Activated CD8-positive, alpha-beta memory T cell treated with anti-CD3 and anti-CD28 coated beads, Interleukin-2, amount 10 ng/mL, durations not matched to agents 7 days and 5 days (primary cell): ENCODE data around the gene PARP8. TPM values are rescaled to one million over a fixed set of nuclear protein-coding genes. Genes with fewer than 3 reads are reported as not detected.

Experiments used
- ATAC-seq: fragments of 150-1000 bp; cut with Tn5 transposase; one replicate; pipeline ENCODE4 v1.10.0; 2021; ENCODE audit warnings: moderate library complexity
- CTCF ChIA-PET: fragments of 350-600 bp; sonication (Branson Sonifier 250); formaldehyde crosslinking; loops from one replicate; lab custom pipeline; 2021; ENCODE audit warnings: antibody characterized with exemption; lab: Charles Lee
- DNase-seq: peaks from one replicate; pipeline ENCODE4 v3.0.0-alpha.2; 2020
- H3K27ac Mint-ChIP-seq: one replicate; pipeline ENCODE4 v1.8.0; 2021; ENCODE audit warnings: mild to moderate bottlenecking, mixed read lengths
- H3K27me3 Mint-ChIP-seq: one replicate; pipeline ENCODE4 v1.8.0; 2021; ENCODE audit warnings: mixed read lengths
- H3K36me3 Mint-ChIP-seq: one replicate; pipeline ENCODE4 v1.8.0; 2021; ENCODE audit warnings: mild to moderate bottlenecking, mixed read lengths
- H3K4me1 Mint-ChIP-seq: one replicate; pipeline ENCODE4 v1.8.0; 2021; ENCODE audit warnings: mixed read lengths
- H3K4me3 Mint-ChIP-seq: one replicate; pipeline ENCODE4 v1.8.0; 2021; ENCODE audit warnings: mild to moderate bottlenecking, moderate library complexity, mixed read lengths
- H3K9me3 Mint-ChIP-seq: one replicate; pipeline ENCODE4 v1.8.0; 2022; ENCODE audit warnings: low read depth, mixed read lengths
- total RNA-seq, 2 experiments: library from RNA; stranded (reverse); gene quantifications; one replicate each; pipeline ENCODE4 v1.2.3, GENCODE V29; 2021

PARP8 gene
- total RNA-seq, 2 experiments from 2014 or later = 79.8 to 128 TPM

- H3K4me3 Mint-ChIP-seq = no peak overlapping the region
- CTCF ChIA-PET = no interaction called here
Measured at GRCh38 chr5:50888751-50889150, 222.3 kb downstream of the PARP8 start.

GRCh38 chr5:50889790-50890189 is 223.4 kb downstream of the PARP8 start:
- DNase-seq (no peak), ATAC-seq (no peak)
- no peaks in the 10 kb centered on the region for H3K9me3 Mint-ChIP-seq
- CTCF ChIA-PET = no interaction called here
- no peaks in the 10 kb centered on the region for H3K36me3 Mint-ChIP-seq
- no peaks in the 10 kb centered on the region for H3K4me1 Mint-ChIP-seq
- H3K27me3 Mint-ChIP-seq = peaks cover 3% of the 10 kb centered on the region
- H3K4me3 Mint-ChIP-seq = no peak overlapping the region
- H3K27ac Mint-ChIP-seq = no peak overlapping the region

More at GRCh38 chr5:50888751-50889150, 222.3 kb downstream of the PARP8 start:
- H3K4me1 Mint-ChIP-seq = no peaks in the 10 kb centered on the region
- no peak overlapping the region for H3K27ac Mint-ChIP-seq
- no peaks in the 10 kb centered on the region for H3K36me3 Mint-ChIP-seq
- no peaks in the 10 kb centered on the region for H3K9me3 Mint-ChIP-seq
- ATAC-seq (no peak), DNase-seq (no peak)
- peaks cover 3% of the 10 kb centered on the region for H3K27me3 Mint-ChIP-seq

Other genes starting within 250 kb of the PARP8 start
- 100 to 1,000 TPM; 132 to 161 TPM for gene EMB, start 225.3 kb upstream of the PARP8 start, total RNA-seq